IMR-90 (cell line): ENCODE data around the gene DTX1. TPM values are rescaled to one million over a fixed set of nuclear protein-coding genes. Genes with fewer than 3 reads are reported as not detected.

ENCODE experiments used
- ATAC-seq: fragments of 200-7000 bp; cut with Tn5 transposase; 2 replicates; pipeline ENCODE4 v1.9.1; 2020; ENCODE audit warnings: low read depth, mild to moderate bottlenecking, moderate library complexity
- BruUV-seq: library from RNA; stranded (reverse); fragments of 400-500 nt; replicated peaks from 2 replicates; lab custom pipeline; 2021; lab: Mats Ljungman, UMichigan
- CTCF ChIA-PET: fragments of 300-600 bp; formaldehyde crosslinking; extraction: SDS; loops from one replicate; lab custom pipeline; 2021; ENCODE audit warnings: antibody characterized with exemption; lab: Yijun Ruan, JAX
- POLR2A ChIA-PET: fragments of 300-600 bp; sonication (Branson Sonifier 250); formaldehyde crosslinking; loops from one replicate; lab custom pipeline; 2022; ENCODE audit warnings: antibody characterized with exemption; ENCODE audit not compliant: unreplicated experiment; lab: Charles Lee
- DNase-seq: peaks from one replicate; pipeline ENCODE4 v3.0.0; 2013
- H2AFZ ChIP-seq: replicated peaks from 2 replicates; pipeline ENCODE3; 2013; ENCODE audit warnings: low read length, mild to moderate bottlenecking; ENCODE audit not compliant: poor library complexity
- H2AK5ac ChIP-seq: 2 replicates; pipeline ENCODE4 v1.6.1; 2013; ENCODE audit warnings: low read depth, low read length, inconsistent platforms
- H2AK9ac ChIP-seq: replicated peaks from 2 replicates; pipeline ENCODE3; 2013; ENCODE audit warnings: mild to moderate bottlenecking, low read depth, low read length, moderate library complexity; ENCODE audit not compliant: poor library complexity
- H2BK120ac ChIP-seq: 2 replicates; pipeline ENCODE4 v1.6.1; 2013; ENCODE audit warnings: low read depth, low read length, inconsistent platforms
- H2BK15ac ChIP-seq: 3 replicates; pipeline ENCODE4 v1.6.1; 2013; ENCODE audit warnings: low read depth, low read length, inconsistent platforms
- H2BK20ac ChIP-seq: 2 replicates; pipeline ENCODE4 v1.6.1; 2013; ENCODE audit warnings: low read depth, mild to moderate bottlenecking, inconsistent platforms, low read length, moderate library complexity
- H2BK5ac ChIP-seq: 2 replicates; pipeline ENCODE4 v1.6.1; 2013; ENCODE audit warnings: mild to moderate bottlenecking, low read depth, low read length, inconsistent platforms; ENCODE audit not compliant: poor library complexity, severe bottlenecking
- H3K14ac ChIP-seq: replicated peaks from 2 replicates; pipeline ENCODE4 v1.6.1; 2013; ENCODE audit warnings: low read depth, low read length, inconsistent platforms
- H3K18ac ChIP-seq: 2 replicates; pipeline ENCODE4 v1.6.1; 2013; ENCODE audit warnings: low read depth, low read length, control low read depth
- H3K23ac ChIP-seq: 2 replicates; pipeline ENCODE4 v1.6.1; 2013; ENCODE audit warnings: low read depth, low read length, inconsistent platforms
- H3K27ac ChIP-seq: 2 replicates; pipeline ENCODE4 v1.5.1; 2013; ENCODE audit warnings: mild to moderate bottlenecking, control low read depth, low read length; ENCODE audit not compliant: insufficient read depth
- H3K27me3 ChIP-seq: 2 replicates; pipeline ENCODE4 v1.6.1; 2013; ENCODE audit warnings: low read length; ENCODE audit not compliant: control insufficient read depth, insufficient read depth
- H3K36me3 ChIP-seq: 2 replicates; pipeline ENCODE4 v1.6.1; 2013; ENCODE audit warnings: low read length, mixed read lengths; ENCODE audit not compliant: control insufficient read depth, insufficient read depth
- H3K4ac ChIP-seq: 2 replicates; pipeline ENCODE4 v1.6.1; 2013; ENCODE audit warnings: low read depth, low read length, inconsistent platforms
- H3K4me1 ChIP-seq: 2 replicates; pipeline ENCODE4 v1.6.1; 2013; ENCODE audit warnings: low read length, mixed read lengths; ENCODE audit not compliant: control insufficient read depth, insufficient read depth
- H3K4me2 ChIP-seq: 2 replicates; pipeline ENCODE4 v1.6.1; 2013; ENCODE audit warnings: low read depth, mild to moderate bottlenecking, control low read depth, low read length, moderate library complexity
- H3K4me3 ChIP-seq: 2 replicates; pipeline ENCODE4 v1.5.1; 2013; ENCODE audit warnings: low read depth, mild to moderate bottlenecking, control low read depth, low read length, moderate library complexity; ENCODE audit not compliant: insufficient read depth
- H3K56ac ChIP-seq: 2 replicates; pipeline ENCODE4 v1.6.1; 2013; ENCODE audit warnings: low read length, inconsistent platforms; ENCODE audit not compliant: insufficient read depth; ENCODE audit errors: extremely low read depth
- H3K79me1 ChIP-seq, 2 experiments: 2 replicates each; pipeline ENCODE4 v1.6.1; 2013; ENCODE audit warnings: low read length in 2 of 2, inconsistent platforms in 1 of 2, low read depth in 1 of 2
- H3K9ac ChIP-seq: 2 replicates; pipeline ENCODE4 v1.6.1; 2013; ENCODE audit warnings: low read depth, low read length, control low read depth
- H3K9me1 ChIP-seq: 2 replicates; pipeline ENCODE4 v1.6.1; 2013; ENCODE audit warnings: low read length, inconsistent platforms; ENCODE audit not compliant: insufficient read depth
- H3K9me3 ChIP-seq: 2 replicates; pipeline ENCODE4 v1.6.1; 2013; ENCODE audit warnings: low read length; ENCODE audit not compliant: control insufficient read depth, insufficient read depth
- H4K20me1 ChIP-seq: 2 replicates; pipeline ENCODE4 v1.6.1; 2013; ENCODE audit warnings: low read length, inconsistent platforms; ENCODE audit not compliant: insufficient read depth
- H4K5ac ChIP-seq: 2 replicates; pipeline ENCODE4 v1.6.1; 2013; ENCODE audit warnings: mild to moderate bottlenecking, low read depth, low read length, control low read depth
- H4K8ac ChIP-seq, 2 experiments: 2 replicates each; pipeline ENCODE4 v1.6.1; 2013; ENCODE audit warnings: low read depth in 2 of 2, low read length in 2 of 2, control low read depth in 1 of 2, inconsistent platforms in 1 of 2
- H4K91ac ChIP-seq: 2 replicates; pipeline ENCODE4 v1.6.1; 2013; ENCODE audit warnings: low read depth, low read length, inconsistent platforms; ENCODE audit not compliant: insufficient read depth
- CEBPB ChIP-seq: IDR thresholded peaks from 2 replicates; pipeline ENCODE4 v1.6.1; 2012; ENCODE audit warnings: low read depth, low read length, improper control_type of control experiment
- WGBS, 2 experiments: methylation state at CpG; one replicate each; pipeline versions ENCODE4 v1.1.5 to v1.1.7; 2013; ENCODE audit warnings: missing lambda C conversion rate in 2 of 2; ENCODE audit not compliant: insufficient read length in 1 of 2; ENCODE audit errors: extremely low coverage in 2 of 2; 5-methylcytosine and 5-hydroxymethylcytosine counted together
- dilution Hi-C: fragments of 300-500 bp; cut with HindIII; formaldehyde crosslinking; loops from one replicate; pipeline ENCODE4 v1.14.3; 2018; ENCODE audit warnings: low sequenced_read_pairs; ENCODE audit not compliant: unreplicated experiment
- in situ Hi-C: fragments of 300-500 bp; cut with MboI; formaldehyde crosslinking; loops from 3 replicates; pipeline ENCODE4 v1.14.3; 2019; ENCODE audit warnings: low sequenced_read_pairs, inconsistent platforms, mixed read lengths
- intact Hi-C: fragments of 100-400 bp; cut with micrococcal nuclease; formaldehyde crosslinking; loops from 2 replicates; pipeline ENCODE4 v1.10.0; 2022
- polyA plus RNA-seq, 3 experiments: library from polyadenylated mRNA; depleted of rRNA; stranded (reverse); fragments of >200 nt; gene quantifications; 2 replicates each; pipeline ENCODE4 v1.2.3, GENCODE V29; 2012; ENCODE audit warnings: low replicate concordance in 1 of 3
- total RNA-seq: library from RNA; depleted of rRNA; stranded (reverse); fragments of >200 nt; gene quantifications from 2 replicates; pipeline ENCODE4 v1.2.3, GENCODE V29; 2012

DTX1 gene
- total and polyA plus RNA-seq, 2 of the 4 experiments (the other 2 are of a cell fraction), result not detected

DNA sequence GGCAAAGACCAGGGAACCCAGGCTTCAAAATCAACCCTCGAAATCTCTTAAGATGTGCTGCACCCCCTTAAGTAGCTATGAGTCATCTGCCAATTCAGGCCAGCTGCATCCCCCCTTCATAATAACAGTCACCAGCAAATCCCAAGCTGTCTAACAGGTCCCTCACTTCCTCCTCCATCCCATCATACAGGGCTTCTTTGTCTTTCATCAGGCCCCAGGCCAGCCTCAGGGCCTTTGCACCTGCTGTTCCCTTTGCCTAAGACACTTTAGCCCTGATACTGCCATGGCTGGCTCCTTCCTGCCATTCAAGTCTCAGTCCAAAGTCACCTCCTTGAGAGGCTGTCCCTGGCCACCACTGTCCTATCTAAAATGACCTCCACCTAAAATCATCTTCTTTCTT is 75.0 kb downstream of the DTX1 start:
- Histone ChIP-seq H3K4me3 (no peak overlapping the region), H3K79me1 (no peaks in the 10 kb centered on the region), H3K9me1 (no peaks in the 10 kb centered on the region), H3K4me2 (no peak overlapping the region), H4K91ac (no peak overlapping the region), H3K9me3 (no peaks in the 10 kb centered on the region), H3K27ac (no peak overlapping the region), H2AK9ac (no peak overlapping the region), H3K56ac (no peak overlapping the region), H4K20me1 (no peaks in the 10 kb centered on the region), H3K9ac (no peak overlapping the region), H3K36me3 (no peaks in the 10 kb centered on the region), H3K14ac (no peak overlapping the region), H3K4ac (no peak overlapping the region), H2AK5ac (no peak overlapping the region), H2BK15ac (no peak overlapping the region), H2AFZ (no peak overlapping the region), H3K4me1 (no peaks in the 10 kb centered on the region), H4K8ac (no peak overlapping the region), H3K27me3 (peaks cover 3% of the 10 kb centered on the region), H3K18ac (no peak overlapping the region), H3K23ac (no peak overlapping the region), H2BK120ac (no peak overlapping the region), H2BK20ac (no peak overlapping the region), H2BK5ac (no peak overlapping the region), H4K5ac (no peak overlapping the region)
- in situ Hi-C loops, result no loop called here
- dilution Hi-C loops, result no loop called here
- no TSS peak for BruUV-seq
- ChIA-PET CTCF (no interaction called here), POLR2A (no interaction called here)
- no peak for ATAC-seq
- WGBS, 2 experiments, result 38% methylated on average over 1 of the region's 1 CpG; no CpG with 5 or more reads in 1 of the 2 experiments
- no peak for DNase-seq
- intact Hi-C loops, result no loop called here
- no peak for TF ChIP-seq CEBPB
